Transverse colon (tissue), 4 donors: ENCODE results near the gene SERGEF.

ENCODE experiments used
- CTCF ChIP-seq, 5 experiments: fragments of 200-600 bp in 3 of 5; fragments of 450-650 bp in 2 of 5; sonication (generic) in 3 of 5; IDR thresholded peaks; 1 replicate in 2 of 5; 2 replicates in 3 of 5; pipeline ENCODE4 v1.5.1; 2016 to 2017; ENCODE audit warnings: antibody characterized with exemption in 5 of 5, inconsistent platforms in 3 of 5, mild to moderate bottlenecking in 2 of 5, moderate library complexity in 1 of 5
- EP300 ChIP-seq: sonication (generic); formaldehyde crosslinking; IDR thresholded peaks from one replicate; pipeline ENCODE4 v1.6.1; 2017; ENCODE audit warnings: antibody characterized with exemption, low read depth
- POLR2A ChIP-seq: fragments of 450-650 bp; IDR thresholded peaks from one replicate; pipeline ENCODE4 v1.6.1; 2016; ENCODE audit warnings: antibody characterized with exemption, mild to moderate bottlenecking, moderate library complexity
- POLR2AphosphoS5 ChIP-seq, 3 donors: sonication (generic); formaldehyde crosslinking; IDR thresholded peaks; one replicate each; pipeline ENCODE4 v1.6.1; 2016; ENCODE audit warnings: antibody characterized with exemption in 3 of 3

DNA sequence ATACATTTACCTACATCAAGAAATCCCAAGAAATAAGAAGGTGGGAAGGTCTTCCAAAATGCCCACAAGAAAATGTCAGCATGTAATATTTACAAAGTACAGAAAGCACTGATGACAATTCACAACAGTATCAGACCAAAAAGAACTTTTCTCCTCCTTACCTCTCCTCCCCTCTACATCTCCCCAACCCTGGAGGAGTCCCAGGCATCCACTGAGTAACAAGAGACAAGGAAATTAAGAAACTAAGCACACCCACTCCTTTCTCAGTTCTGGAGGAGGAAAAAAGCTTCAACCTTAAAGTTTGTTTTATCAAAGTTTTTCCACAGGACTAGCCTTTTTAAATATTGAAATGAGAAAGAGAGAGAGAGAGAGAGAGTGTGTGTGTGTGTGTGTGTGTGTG lies 2.0 kb upstream of the SERGEF start:
- no peak for TF ChIP-seq POLR2A
- no peak for TF ChIP-seq CTCF (IDR thresholded peaks at IDR 0.05)
- TF ChIP-seq POLR2AphosphoS5 (IDR thresholded peaks at IDR 0.05), result no peak
- TF ChIP-seq EP300, result no peak
